Thoracic aorta (tissue), 2 donors: ENCODE measurements around the gene MARCOL. TPM values are rescaled to one million over a fixed set of nuclear protein-coding genes. Genes with fewer than 3 reads are reported as not detected.

ENCODE experiments used
- ATAC-seq: fragments of 150-250 bp; one replicate; pipeline ENCODE4 v1.8.0; 2017; ENCODE audit warnings: low read depth; ENCODE audit not compliant: insufficient number of reproducible peaks, low FRiP score
- DNase-seq: peaks from one replicate; pipeline ENCODE4 v3.0.0-alpha.2; 2020; ENCODE audit warnings: low spot score
- H3K27ac ChIP-seq, 2 donors: fragments of 200-600 bp; sonication (generic); 1 replicate in 1 of 2; 2 replicates in 1 of 2; pipeline ENCODE4 v1.5.1; 2016; ENCODE audit warnings: mild to moderate bottlenecking in 2 of 2, moderate library complexity in 2 of 2
- H3K27me3 ChIP-seq: fragments of 200-600 bp; sonication (generic); replicated peaks from 2 replicates; pipeline ENCODE4 v1.6.0; 2016; ENCODE audit warnings: mild to moderate bottlenecking; ENCODE audit not compliant: insufficient read depth
- H3K36me3 ChIP-seq: fragments of 200-600 bp; sonication (generic); one replicate; pipeline ENCODE4 v1.5.1; 2016
- H3K4me1 ChIP-seq, 2 donors: fragments of 200-600 bp; sonication (generic); 1 replicate in 1 of 2; 2 replicates in 1 of 2; pipeline versions ENCODE4 v1.5.1 to v1.6.0; 2016; ENCODE audit warnings: low read depth in 2 of 2, mild to moderate bottlenecking in 1 of 2; ENCODE audit not compliant: control insufficient read depth in 1 of 2
- H3K4me3 ChIP-seq: fragments of 200-600 bp; sonication (generic); 2 replicates; pipeline ENCODE4 v1.5.1; 2016; ENCODE audit warnings: mild to moderate bottlenecking
- H3K9me3 ChIP-seq: fragments of 200-600 bp; sonication (generic); 2 replicates; pipeline ENCODE4 v1.5.1; 2016
- total RNA-seq, 2 donors: library from RNA; depleted of rRNA; stranded (reverse); fragments of >200 nt; gene quantifications; one replicate each; pipeline versions ENCODE4 v1.1.0 to v1.2.3, GENCODE V29; 2016
- TF ChIP-seq, protein P1 (sequence below): fragments of 200-600 bp; sonication (generic); IDR thresholded peaks from one replicate; pipeline ENCODE4 v1.5.1; 2019; ENCODE audit warnings: antibody characterized with exemption

Gene MARCOL
- total RNA-seq, 2 donors from 2014 or later, result not detected

DNA sequence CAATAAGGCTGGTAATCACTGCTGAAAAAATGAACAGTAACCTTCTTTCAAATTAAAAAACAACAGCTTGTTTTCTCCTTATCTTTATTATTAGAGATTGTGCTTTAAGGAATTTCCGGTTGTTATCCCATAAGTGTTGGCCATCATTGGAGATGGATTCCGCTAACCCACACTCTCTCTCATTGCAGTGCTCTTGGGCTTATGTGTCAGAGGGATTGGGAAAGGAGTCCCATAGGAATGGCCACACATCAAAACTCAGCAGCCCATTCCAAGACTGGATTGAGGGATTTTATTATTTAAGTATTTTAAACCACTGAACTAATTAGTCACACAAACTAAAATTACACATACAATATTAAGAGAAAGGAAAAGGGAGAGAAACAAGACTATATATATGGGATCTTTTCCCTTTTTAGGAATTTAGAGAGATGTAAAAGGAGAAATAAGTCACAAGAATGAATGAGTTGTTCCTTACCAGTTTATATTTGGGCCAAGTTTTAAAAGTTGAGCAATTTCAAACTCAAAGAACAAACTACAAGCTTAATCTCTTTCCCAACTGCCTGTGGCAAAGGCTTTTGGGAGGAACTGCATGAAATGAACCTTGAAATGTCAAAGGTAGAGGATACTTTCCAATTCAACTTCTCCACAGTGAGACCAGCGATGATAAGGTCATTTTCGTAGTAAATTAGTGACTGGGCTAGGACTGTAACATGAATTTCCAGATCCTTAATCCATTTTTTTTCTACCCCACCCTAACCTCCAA lies 33.1 kb upstream of the MARCOL start:
- Histone ChIP-seq H3K27me3 (no peaks in the 10 kb centered on the region), H3K9me3 (no peaks in the 10 kb centered on the region), H3K4me1 (no peaks in the 10 kb centered on the region), H3K4me3 (no peak overlapping the region), H3K27ac (no peak overlapping the region), H3K36me3 (no peaks in the 10 kb centered on the region)
- ATAC-seq, result no peak
- DNase-seq, result no peak
- TF ChIP-seq, protein P1, sequence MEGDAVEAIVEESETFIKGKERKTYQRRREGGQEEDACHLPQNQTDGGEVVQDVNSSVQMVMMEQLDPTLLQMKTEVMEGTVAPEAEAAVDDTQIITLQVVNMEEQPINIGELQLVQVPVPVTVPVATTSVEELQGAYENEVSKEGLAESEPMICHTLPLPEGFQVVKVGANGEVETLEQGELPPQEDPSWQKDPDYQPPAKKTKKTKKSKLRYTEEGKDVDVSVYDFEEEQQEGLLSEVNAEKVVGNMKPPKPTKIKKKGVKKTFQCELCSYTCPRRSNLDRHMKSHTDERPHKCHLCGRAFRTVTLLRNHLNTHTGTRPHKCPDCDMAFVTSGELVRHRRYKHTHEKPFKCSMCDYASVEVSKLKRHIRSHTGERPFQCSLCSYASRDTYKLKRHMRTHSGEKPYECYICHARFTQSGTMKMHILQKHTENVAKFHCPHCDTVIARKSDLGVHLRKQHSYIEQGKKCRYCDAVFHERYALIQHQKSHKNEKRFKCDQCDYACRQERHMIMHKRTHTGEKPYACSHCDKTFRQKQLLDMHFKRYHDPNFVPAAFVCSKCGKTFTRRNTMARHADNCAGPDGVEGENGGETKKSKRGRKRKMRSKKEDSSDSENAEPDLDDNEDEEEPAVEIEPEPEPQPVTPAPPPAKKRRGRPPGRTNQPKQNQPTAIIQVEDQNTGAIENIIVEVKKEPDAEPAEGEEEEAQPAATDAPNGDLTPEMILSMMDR, result no peak

DNA sequence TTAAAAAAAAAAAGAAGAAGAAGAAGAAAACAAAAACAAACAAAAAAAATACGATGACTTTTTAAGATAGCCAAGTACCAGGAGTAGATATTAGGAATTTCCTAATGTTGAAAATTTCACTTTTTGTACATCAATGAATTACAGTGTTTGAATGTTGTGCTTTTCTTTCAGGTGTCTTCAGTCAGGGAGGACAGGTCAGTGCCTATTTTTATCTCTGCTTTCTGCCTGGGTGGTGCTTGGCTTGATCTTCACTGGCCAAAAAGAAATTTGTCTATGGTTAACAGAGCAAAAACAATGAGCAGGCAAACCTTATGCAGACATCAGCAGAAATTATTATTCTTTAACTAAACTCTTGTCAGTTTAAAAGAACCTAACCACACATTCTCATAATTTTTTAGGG lies 32.5 kb upstream of the MARCOL start:
- H3K4me3 ChIP-seq, result no peak overlapping the region
- no peaks in the 10 kb centered on the region for H3K36me3 ChIP-seq
- H3K27me3 ChIP-seq, result no peaks in the 10 kb centered on the region
- TF ChIP-seq, protein P1, result no peak
- no peaks in the 10 kb centered on the region for H3K9me3 ChIP-seq
- H3K4me1 ChIP-seq, result no peaks in the 10 kb centered on the region
- no peak for ATAC-seq
- no peak overlapping the region for H3K27ac ChIP-seq
- DNase-seq, result no peak

DNA sequence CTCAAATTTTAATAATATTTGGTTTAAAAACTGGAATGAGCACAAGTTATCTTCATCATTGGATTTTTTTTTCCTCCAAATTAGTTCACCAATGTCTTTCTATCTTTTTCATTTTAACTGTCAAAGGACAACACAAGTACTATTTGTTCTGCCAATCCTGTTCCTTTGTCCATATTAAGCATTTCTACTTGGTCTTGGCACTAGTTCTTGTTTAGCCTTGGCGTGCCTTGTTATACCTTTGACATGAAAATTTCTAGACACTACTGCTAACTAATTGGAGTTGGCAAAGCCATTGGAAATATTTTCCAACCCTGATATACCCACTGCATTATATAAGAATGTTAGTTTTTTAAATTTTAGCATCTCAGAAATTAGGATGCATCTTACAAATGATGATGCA lies 31.7 kb upstream of the MARCOL start:
- H3K9me3 ChIP-seq, result no peaks in the 10 kb centered on the region
- no peaks in the 10 kb centered on the region for H3K36me3 ChIP-seq
- no peak for DNase-seq
- no peak for ATAC-seq
- H3K4me3 ChIP-seq, result no peak overlapping the region
- TF ChIP-seq, protein P1, result no peak
- no peaks in the 10 kb centered on the region for H3K4me1 ChIP-seq
- no peak overlapping the region for H3K27ac ChIP-seq
- no peaks in the 10 kb centered on the region for H3K27me3 ChIP-seq

DNA sequence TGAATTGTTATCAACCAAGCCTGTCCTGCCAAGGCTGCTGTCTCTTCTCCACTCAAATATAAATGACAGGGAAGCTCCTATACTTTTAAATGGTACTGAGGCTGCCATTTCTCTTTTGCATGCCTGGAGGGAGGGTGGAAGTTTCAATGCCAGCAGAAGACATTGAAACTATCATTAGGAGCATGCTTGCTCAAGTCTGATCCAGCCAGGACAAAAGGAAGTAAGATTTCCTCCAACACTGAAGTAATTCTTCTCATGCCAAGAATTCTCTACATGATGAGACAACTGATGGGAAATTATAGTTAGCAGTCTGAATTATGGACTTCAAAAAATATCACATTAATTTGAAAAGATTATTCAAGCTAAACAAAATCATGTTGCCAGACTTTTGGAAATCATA lies 30.1 kb upstream of the MARCOL start:
- H3K27me3 ChIP-seq, result no peaks in the 10 kb centered on the region
- no peaks in the 10 kb centered on the region for H3K4me1 ChIP-seq
- TF ChIP-seq, protein P1, result no peak
- ATAC-seq (no peak), DNase-seq (no peak)
- H3K4me3 ChIP-seq, result no peak overlapping the region
- no peaks in the 10 kb centered on the region for H3K9me3 ChIP-seq
- H3K36me3 ChIP-seq, result no peaks in the 10 kb centered on the region
- no peak overlapping the region for H3K27ac ChIP-seq

DNA sequence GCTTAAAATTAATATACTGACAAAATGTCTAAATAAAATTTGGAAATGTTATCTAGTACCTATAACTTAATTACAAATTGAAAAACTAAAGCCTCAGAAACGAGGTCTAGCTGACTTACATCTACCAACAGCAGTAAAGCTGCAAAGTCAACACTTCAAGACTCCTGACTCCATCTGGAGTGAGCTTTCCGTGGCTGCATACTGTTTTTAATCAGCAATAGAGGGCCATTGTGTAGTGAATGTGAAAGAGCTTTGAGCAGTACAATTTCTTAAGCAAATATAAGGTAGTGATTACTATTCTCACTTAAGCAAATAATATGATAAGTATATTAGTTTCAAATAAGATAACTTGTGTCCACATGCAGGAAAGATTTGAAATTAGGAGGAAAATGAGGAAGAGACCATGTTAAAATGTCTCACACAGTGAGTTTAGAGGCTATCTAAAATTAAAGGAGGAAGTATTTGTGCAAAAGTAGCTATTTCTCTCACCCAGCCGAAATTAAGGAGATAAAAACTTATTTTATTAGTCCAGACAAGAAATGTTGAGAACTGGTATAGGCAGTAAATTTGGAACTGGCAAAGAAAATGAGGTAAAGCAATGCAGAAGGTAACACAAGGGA lies 29.1 kb upstream of the MARCOL start:
- ATAC-seq (no peak), DNase-seq (no peak)
- TF ChIP-seq, protein P1, result no peak
- Histone ChIP-seq H3K27ac (no peak overlapping the region), H3K9me3 (no peaks in the 10 kb centered on the region), H3K4me1 (no peaks in the 10 kb centered on the region), H3K36me3 (no peaks in the 10 kb centered on the region), H3K27me3 (no peaks in the 10 kb centered on the region), H3K4me3 (no peak overlapping the region)
